Measurements from ENCODE around the gene IL17F.
A peak's percentile ranks its signal among the peaks of the same experiment; 100 is the strongest.

IL17F gene

DNA sequence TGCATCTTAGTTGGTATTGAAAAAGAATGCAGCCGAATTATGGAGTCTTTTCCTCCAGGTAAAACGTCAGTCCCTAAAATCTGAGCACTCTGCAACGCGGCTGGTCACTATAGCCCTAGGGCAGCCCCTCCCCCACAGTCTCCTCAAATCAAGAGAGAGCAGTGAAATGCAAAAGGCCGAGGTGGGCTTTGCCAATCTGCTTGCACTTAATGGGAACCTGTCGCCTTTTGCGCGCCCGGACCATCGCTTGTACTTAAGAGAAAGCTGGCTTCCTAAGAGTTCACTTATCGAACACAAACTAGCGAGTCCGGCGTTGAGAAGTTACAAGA, 39.8 kb upstream of the IL17F start:
- TF ChIP-seq ZNF565 (CRISPR knock-in tag; conservative IDR thresholded peaks at IDR 0.05; ENCODE audit: low read depth): no peak
- no peak for TF ChIP-seq ZC3H10 (CRISPR knock-in tag; IDR thresholded peaks at IDR 0.05)
- no peak for TF ChIP-seq PPARA (CRISPR knock-in tag; IDR thresholded peaks at IDR 0.05; ENCODE audit: borderline replicate concordance)
- TF ChIP-seq, protein P1, sequence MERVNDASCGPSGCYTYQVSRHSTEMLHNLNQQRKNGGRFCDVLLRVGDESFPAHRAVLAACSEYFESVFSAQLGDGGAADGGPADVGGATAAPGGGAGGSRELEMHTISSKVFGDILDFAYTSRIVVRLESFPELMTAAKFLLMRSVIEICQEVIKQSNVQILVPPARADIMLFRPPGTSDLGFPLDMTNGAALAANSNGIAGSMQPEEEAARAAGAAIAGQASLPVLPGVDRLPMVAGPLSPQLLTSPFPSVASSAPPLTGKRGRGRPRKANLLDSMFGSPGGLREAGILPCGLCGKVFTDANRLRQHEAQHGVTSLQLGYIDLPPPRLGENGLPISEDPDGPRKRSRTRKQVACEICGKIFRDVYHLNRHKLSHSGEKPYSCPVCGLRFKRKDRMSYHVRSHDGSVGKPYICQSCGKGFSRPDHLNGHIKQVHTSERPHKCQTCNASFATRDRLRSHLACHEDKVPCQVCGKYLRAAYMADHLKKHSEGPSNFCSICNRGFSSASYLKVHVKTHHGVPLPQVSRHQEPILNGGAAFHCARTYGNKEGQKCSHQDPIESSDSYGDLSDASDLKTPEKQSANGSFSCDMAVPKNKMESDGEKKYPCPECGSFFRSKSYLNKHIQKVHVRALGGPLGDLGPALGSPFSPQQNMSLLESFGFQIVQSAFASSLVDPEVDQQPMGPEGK (CRISPR knock-in tag; IDR thresholded peaks at IDR 0.05; ENCODE audit: borderline replicate concordance): no peak
- no peak for TF ChIP-seq CSDC2 (CRISPR knock-in tag; IDR thresholded peaks at IDR 0.05)
- TF ChIP-seq ESRRG (CRISPR knock-in tag; IDR thresholded peaks at IDR 0.05): no peak
- no peak for TF ChIP-seq GLIS3 (CRISPR knock-in tag; IDR thresholded peaks at IDR 0.05)
- no peak for TF ChIP-seq OSR1 (CRISPR knock-in tag; IDR thresholded peaks at IDR 0.05)
- TF ChIP-seq ZFP3 (CRISPR knock-in tag; IDR thresholded peaks at IDR 0.05): no peak
- no peak for TF ChIP-seq ZNF70 (CRISPR knock-in tag; IDR thresholded peaks at IDR 0.05)
- no peak for TF ChIP-seq ZNF8 (CRISPR knock-in tag; IDR thresholded peaks at IDR 0.05)
- TF ChIP-seq TOX (CRISPR knock-in tag; IDR thresholded peaks at IDR 0.05; ENCODE audit: borderline replicate concordance): no peak
- no peak for TF ChIP-seq RARB (CRISPR knock-in tag; IDR thresholded peaks at IDR 0.05)
- TF ChIP-seq TSHZ2 (CRISPR knock-in tag; IDR thresholded peaks at IDR 0.05): no peak
- no peak for TF ChIP-seq ISL1 (CRISPR knock-in tag; IDR thresholded peaks at IDR 0.05)
- TF ChIP-seq, protein P2, sequence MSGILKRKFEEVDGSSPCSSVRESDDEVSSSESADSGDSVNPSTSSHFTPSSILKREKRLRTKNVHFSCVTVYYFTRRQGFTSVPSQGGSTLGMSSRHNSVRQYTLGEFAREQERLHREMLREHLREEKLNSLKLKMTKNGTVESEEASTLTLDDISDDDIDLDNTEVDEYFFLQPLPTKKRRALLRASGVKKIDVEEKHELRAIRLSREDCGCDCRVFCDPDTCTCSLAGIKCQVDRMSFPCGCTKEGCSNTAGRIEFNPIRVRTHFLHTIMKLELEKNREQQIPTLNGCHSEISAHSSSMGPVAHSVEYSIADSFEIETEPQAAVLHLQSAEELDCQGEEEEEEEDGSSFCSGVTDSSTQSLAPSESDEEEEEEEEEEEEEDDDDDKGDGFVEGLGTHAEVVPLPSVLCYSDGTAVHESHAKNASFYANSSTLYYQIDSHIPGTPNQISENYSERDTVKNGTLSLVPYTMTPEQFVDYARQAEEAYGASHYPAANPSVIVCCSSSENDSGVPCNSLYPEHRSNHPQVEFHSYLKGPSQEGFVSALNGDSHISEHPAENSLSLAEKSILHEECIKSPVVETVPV (CRISPR knock-in tag; IDR thresholded peaks at IDR 0.05): no peak
- ATAC-seq: peak; percentile 1; the same call in 2 of the 3 replicates

- ATAC-seq: no peak
- TF ChIP-seq ZC3H10 (CRISPR knock-in tag; IDR thresholded peaks at IDR 0.05): no peak
- TF ChIP-seq ZFP3 (CRISPR knock-in tag; IDR thresholded peaks at IDR 0.05): no peak
- TF ChIP-seq, protein P2 (CRISPR knock-in tag; IDR thresholded peaks at IDR 0.05): no peak
- no peak for TF ChIP-seq SNAI2 (CRISPR knock-in tag; IDR thresholded peaks at IDR 0.05)
- no peak for TF ChIP-seq ZNF8 (CRISPR knock-in tag; IDR thresholded peaks at IDR 0.05)
- TF ChIP-seq ZFP30 (CRISPR knock-in tag; IDR thresholded peaks at IDR 0.05): no peak
- no peak for TF ChIP-seq RARB (CRISPR knock-in tag; IDR thresholded peaks at IDR 0.05)
- no peak for TF ChIP-seq PPARA (CRISPR knock-in tag; IDR thresholded peaks at IDR 0.05; ENCODE audit: borderline replicate concordance)
- no peak for TF ChIP-seq TCF4 (CRISPR knock-in tag; IDR thresholded peaks at IDR 0.05; ENCODE audit: borderline replicate concordance)
- TF ChIP-seq ZNF70 (CRISPR knock-in tag; IDR thresholded peaks at IDR 0.05): no peak
- TF ChIP-seq ESRRG (CRISPR knock-in tag; IDR thresholded peaks at IDR 0.05): no peak
- no peak for TF ChIP-seq TOX (CRISPR knock-in tag; IDR thresholded peaks at IDR 0.05; ENCODE audit: borderline replicate concordance)
Observed at GRCh38 chr6:52283111-52283510, 38.8 kb upstream of the IL17F start.

DNA sequence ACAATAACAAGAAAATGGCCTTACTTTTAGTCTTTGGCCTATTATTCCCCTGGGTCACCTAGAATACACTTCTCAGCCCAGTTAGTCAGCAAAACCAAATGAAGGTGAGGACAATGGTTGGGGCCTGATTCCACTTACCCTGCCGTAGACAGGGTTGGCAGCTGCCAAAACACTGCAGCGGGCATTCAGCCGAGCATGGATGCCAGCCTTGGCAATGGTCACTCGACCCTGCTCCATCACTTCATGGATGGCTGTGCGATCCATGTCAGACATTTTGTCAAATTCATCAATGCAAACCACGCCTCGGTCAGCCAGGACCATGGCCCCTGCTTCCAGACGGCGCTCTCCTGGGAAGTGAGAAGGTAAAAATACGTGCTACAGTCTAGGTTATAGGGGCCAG, 31.8 kb upstream of the IL17F start:
- TF ChIP-seq ZFP3 (CRISPR knock-in tag; IDR thresholded peaks at IDR 0.05) (no peak), PPARA (CRISPR knock-in tag; IDR thresholded peaks at IDR 0.05; ENCODE audit: borderline replicate concordance) (no peak), TSHZ2 (CRISPR knock-in tag; IDR thresholded peaks at IDR 0.05) (no peak), GLIS3 (CRISPR knock-in tag; IDR thresholded peaks at IDR 0.05) (no peak)
- ATAC-seq: no peak

All from SK-N-SH treated with all-trans-retinoic acid at 6 μM for 48 hours (cell line).